GM18907 (cell line): ENCODE data around the gene KIR2DL1.
"Not testable (repeated sequence)": the region's sequence is repeated elsewhere in the genome, so short reads cannot be mapped to it uniquely, and the experiment has no call there.

Source experiments
- ATAC-seq: cut with Tn5 transposase; IDR thresholded peaks from one replicate; pipeline ENCODE4 v1.9.1; 2021; ENCODE audit warnings: mild to moderate bottlenecking, moderate library complexity; ENCODE audit not compliant: unreplicated experiment

KIR2DL1 gene

DNA sequence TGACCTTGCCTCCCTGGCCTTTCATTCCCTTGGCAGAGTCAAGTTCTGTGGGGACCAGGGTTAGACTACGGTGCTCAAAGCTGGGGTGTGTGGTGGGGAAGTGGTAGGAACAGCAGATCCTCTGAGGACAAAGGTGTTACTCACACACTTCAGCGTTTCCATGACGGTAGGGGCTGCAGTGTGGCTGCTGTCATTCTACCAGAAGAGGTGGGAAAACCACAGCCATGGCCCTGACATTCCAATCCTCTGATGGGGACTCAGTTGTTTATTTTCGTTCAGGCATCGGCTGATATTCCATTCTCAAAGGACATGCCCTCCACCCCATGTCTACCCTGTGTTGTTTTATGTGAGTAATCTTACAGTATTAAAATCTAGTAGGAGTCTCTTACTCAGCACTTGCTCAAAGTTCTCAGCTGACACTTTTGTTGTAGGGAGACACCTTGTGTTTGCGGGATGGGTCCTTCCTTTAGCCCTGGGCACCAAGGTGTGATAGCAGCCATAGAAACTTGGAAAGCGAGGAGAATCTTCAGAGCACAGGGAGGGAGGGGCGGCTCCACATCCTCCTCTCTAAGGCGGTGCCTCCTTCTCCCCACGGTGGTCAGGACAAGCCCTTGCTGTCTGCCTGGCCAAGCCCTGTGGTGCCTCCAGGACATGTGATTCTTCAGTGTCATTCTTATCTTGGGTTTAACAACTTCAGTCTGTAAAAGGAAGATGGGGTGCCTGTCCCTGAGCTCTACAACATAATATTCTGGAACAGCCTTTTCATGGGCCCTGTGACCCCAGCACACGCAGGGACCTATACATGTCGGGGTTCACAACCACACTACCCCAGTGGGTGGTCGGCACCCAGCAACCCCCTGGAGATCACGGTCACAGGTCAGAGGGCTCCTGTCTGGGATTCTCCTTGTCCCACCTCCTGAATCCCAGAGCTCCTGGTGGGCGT is 1.7 kb downstream of the KIR2DL1 start:
- ATAC-seq = not testable (repeated sequence)

DNA sequence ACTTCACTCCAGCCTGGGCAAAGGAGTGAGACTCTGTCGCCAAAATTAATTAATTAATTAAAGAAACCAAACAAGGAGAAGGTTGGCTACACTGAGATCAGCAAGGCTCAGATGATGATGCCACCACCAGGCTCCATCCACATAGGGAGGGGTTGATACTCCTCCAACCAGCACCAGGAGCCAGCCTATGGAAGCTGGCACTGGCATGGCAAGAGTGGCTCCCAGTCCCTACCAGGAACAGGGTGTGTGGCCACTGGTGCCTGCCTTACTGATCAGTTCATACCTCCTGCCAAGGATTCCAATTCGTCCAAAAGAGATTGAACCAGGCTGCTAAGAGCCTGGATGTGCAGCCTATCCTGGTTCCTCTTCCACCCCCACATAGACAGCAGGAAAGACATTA is 3.1 kb downstream of the KIR2DL1 start:
- not testable (repeated sequence) for ATAC-seq

DNA sequence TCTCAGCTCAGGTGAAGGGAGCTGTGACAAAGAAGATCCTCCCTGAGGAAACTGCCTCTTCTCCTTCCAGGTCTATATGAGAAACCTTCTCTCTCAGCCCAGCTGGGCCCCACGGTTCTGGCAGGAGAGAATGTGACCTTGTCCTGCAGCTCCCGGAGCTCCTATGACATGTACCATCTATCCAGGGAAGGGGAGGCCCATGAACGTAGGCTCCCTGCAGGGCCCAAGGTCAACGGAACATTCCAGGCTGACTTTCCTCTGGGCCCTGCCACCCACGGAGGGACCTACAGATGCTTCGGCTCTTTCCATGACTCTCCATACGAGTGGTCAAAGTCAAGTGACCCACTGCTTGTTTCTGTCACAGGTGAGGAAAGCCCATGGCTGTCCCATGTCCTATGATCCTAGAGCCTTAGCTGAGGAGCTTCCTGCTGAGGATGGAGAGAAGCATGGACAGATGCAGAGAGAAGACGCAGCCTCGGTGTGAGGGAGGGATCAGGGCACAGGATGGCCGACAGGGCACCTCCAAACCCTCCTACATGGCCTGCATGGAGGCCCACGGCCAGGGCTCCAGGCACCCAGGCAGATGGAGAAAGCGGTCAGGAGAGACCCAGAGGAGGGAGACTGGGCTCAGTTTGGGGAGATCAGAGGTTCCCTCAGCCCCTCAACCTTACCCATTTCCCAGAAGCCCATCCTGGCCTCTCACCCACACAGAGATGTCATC is 5.7 kb downstream of the KIR2DL1 start:
- ATAC-seq = not testable (repeated sequence)

DNA sequence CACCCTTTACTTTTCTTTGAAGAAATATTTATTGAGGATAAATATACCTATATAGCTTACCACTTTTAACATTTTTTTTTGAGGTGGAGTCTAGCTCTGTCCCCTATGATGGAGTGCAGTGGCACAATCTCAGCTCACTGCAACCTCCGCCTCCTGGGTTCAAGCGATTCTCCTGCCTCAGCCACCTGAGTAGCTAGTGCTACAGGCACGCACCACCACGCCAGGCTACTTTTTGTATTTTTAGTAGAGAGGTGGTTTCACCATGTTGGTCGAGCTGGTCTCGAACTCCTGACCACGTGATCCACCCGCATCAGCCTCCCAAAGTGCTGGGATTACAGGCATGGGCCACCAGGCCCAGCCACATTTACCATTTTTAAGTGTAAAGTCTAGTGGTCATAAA is 6.2 kb downstream of the KIR2DL1 start:
- not testable (repeated sequence) for ATAC-seq

DNA sequence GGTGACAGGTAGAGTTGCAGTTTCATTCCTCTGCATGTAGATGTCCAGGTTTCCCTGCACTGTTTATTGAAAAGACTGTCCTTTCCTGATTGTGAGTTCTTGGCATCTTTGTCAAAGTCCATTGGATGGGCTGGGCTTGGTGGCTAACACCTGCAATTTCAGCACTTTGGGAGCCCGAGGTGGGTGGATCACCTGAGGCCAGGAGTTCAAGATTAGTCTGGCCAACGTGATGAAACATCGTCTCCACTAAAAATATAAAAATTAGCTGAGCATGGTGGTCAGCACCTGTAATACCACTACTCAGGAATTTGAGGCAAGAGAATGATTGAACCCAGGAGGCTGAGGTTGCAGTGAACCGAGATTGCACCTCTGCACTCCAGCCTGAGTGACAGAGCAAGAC is 8.3 kb downstream of the KIR2DL1 start:
- not testable (repeated sequence) for ATAC-seq

DNA sequence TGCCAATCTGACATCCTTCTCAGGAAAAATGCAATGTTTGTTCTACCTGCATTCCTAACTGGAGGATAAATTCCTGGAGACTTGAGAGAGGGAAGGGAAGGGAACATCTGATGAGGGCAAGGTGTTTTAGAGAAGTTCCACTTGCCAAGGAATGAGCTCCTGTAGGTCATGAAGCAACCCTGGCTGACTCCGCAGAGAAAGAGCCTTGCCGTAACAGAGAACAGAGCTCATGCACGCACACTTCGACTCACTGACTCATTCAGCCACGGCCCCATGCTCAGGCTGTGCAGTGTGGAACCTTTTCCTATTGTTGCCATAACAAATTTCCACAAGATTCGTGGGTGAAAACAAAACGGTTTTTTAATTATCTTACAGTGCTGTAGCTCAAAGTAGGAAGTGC is 9.3 kb downstream of the KIR2DL1 start:
- not testable (repeated sequence) for ATAC-seq

DNA sequence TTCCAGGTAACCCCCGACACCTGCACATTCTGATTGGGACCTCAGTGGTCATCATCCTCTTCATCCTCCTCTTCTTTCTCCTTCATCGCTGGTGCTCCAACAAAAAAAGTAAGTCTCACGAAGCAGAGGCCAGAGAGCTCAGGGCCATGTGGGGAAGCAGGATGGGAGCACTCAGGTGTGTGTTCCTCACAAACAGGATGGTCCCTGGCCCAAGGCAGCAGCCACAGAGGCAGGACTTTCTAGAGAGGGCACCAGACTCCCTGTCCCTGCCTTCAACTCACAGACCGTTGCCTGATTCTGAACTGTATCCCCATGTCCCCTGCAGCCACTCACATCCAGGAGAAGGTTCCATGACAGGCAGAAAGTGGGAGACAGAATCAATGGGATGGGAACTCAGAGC is 13.3 kb downstream of the KIR2DL1 start:
- not testable (repeated sequence) for ATAC-seq

DNA sequence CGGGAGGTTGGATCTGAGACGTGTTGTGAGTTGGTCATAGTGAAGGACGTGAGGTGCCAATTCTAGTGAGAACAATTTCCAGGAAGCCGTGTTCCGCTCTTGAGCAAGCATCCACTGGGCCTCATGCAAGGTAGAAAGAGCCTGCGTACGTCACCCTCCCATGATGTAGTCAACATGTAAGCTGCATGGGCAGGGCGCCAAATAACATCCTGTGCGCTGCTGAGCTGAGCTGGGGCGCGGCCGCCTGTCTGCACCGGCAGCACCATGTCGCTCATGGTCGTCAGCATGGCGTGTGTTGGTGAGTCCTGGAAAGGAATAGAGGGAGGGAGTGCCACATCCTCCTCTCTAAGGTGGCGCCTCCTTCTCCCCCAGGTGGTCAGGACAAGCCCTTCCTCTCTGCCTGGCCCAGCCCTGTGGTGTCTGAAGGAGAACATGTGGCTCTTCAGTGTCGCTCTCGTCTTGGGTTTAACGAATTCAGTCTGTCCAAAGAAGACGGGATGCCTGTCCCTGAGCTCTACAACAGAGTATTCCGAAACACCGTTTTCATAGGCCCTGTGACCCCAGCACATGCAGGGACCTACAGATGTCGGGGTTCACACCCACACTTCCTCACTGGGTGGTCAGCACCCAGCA is 16.6 kb downstream of the KIR2DL1 start:
- ATAC-seq = not testable (repeated sequence)

DNA sequence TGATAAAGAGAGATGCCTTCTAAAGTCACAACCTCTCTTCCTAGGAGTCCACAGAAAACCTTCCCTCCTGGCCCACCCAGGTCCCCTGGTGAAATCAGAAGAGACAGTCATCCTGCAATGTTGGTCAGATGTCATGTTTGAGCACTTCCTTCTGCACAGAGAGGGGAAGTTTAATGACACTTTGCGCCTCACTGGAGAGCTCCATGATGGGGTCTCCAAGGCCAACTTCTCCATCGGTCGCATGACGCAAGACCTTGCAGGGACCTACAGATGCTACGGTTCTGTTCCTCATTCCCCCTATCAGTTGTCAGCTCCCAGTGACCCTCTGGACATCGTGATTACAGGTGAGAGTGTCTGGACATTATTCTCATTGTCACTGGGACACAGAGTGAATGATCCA is 18.6 kb downstream of the KIR2DL1 start:
- ATAC-seq = not testable (repeated sequence)

DNA sequence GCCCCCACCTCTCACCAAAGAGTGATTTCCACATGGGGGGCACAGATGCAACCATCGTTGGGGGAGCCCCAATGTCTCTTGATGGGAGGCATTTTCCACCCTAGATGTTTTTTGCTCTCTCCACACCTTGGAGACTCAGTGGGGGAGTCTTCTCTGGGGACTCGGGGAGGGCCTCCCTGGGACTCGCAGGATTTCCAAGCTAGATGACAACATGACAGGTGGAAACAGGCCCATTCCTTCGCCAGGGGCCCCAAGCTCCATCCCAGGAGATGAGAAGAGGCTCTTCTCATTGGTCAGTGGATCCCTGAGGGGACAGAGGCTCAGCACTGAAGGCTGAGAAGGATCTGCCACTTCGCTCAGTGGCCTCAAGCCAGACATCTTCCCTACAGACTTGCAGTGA is 21.1 kb downstream of the KIR2DL1 start:
- ATAC-seq = no peak

DNA sequence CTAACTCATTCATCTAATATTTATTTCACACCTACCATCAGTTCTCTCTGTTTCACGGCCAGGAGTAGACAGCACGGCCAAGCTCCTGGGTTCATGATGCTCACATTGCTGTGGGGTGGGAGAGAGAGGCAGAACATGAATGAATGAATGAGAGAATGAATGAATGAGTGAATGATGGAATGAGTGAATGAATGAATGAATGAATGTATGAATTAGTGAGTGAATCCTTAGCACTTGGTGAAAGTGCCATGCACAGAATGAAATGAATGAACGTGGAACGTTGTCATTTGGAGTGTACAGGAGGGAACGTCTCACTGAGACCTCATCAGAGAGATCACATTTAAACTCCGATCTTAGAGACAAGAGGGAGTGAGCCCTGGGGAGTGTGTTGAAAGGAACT is 21.9 kb downstream of the KIR2DL1 start:
- ATAC-seq = no peak

DNA sequence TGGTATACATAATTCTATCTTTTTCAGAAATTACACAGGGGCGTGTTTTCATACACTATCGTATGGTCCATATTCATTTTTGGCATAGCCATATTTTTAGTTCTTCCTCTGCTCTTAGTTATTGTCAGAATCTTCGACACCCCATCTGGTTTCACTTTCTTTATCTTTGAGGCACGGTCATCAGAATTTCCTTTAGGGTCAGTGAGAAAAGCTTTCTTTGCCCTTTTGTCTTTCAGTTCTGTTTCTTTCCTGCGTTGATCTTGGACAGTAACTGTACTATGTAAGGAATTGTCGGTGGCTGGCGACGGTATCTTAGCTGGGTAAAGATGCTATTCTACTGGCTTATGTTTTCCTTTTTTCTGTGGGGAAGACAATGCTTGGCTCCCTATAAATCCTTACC is 23.2 kb downstream of the KIR2DL1 start:
- ATAC-seq = no peak

DNA sequence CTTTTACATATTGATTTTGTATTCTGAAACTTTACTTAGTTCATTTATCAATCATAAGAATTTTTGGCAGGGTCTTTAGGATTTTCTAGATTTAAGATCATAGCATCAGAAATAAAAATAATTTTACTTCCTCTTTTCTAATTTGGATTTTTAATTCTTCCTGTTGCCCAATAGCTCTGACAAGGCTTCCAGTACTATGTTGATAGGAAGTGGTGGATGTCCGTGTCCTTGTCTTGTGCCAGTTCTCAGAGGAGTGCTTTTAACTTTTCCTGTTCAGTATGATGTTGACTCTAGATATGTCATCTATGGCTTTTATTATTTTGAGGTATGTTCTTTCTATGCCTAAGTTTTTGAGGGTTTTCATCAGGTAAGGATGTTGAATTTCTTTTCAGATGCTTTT is 26.2 kb downstream of the KIR2DL1 start:
- no peak for ATAC-seq

DNA sequence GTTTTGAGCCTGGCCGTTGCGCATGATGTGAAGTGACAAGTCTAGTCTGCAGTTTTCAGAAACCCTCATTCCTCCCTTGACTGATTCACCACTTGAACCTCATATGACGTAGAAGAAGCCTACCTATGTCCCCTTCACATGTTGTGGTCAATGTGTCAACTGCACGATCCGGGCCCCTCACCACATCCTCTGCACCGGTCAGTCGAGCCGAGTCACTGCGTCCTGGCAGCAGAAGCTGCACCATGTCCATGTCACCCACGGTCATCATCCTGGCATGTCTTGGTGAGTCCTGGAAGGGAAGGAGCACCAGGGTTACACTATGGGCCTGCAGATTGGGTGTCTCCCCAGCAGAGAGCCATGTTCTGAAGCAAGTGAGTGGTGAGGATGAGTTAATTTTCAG is 33.8 kb downstream of the KIR2DL1 start, which contains the start of gene KIR2DL4:
Gene KIR2DL4 (plus strand): TSS at position 201 of the 400 bp plus-strand sequence. CDS start 42 bp downstream, at position 243.
- ATAC-seq = no peak

DNA sequence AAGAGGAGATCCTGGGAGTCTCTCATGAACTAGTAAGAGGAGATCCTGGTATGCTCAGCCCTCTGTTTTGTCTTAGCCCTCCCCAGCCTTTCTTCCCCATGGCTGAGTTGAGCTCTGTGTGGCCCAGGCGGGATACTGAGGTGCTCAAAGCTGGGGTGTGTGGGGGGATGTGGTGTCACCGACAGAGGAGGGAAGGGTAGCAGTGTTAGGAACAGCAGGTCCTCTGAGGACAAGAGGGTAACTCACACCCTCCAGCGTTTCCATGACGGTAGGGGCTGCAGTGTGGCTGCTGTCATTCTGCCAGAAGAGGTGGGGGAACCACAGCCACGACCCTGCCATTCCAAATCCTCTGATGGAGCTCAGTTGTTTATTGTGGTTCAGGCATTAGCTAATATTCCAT is 34.5 kb downstream of the KIR2DL1 start:
- ATAC-seq = no peak

DNA sequence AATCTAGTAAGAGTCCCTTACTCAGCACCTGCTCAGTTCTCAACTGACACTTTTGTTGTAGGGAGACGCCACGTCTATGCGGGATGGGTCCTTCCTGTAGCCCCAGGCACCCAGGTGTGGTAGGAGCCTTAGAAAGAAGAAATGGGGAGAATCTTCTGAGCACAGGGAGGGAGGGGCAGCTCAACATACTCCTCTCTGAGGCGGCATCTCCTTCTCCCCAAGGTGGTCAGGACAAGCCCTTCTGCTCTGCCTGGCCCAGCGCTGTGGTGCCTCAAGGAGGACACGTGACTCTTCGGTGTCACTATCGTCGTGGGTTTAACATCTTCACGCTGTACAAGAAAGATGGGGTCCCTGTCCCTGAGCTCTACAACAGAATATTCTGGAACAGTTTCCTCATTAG is 35.0 kb downstream of the KIR2DL1 start:
- no peak for ATAC-seq

DNA sequence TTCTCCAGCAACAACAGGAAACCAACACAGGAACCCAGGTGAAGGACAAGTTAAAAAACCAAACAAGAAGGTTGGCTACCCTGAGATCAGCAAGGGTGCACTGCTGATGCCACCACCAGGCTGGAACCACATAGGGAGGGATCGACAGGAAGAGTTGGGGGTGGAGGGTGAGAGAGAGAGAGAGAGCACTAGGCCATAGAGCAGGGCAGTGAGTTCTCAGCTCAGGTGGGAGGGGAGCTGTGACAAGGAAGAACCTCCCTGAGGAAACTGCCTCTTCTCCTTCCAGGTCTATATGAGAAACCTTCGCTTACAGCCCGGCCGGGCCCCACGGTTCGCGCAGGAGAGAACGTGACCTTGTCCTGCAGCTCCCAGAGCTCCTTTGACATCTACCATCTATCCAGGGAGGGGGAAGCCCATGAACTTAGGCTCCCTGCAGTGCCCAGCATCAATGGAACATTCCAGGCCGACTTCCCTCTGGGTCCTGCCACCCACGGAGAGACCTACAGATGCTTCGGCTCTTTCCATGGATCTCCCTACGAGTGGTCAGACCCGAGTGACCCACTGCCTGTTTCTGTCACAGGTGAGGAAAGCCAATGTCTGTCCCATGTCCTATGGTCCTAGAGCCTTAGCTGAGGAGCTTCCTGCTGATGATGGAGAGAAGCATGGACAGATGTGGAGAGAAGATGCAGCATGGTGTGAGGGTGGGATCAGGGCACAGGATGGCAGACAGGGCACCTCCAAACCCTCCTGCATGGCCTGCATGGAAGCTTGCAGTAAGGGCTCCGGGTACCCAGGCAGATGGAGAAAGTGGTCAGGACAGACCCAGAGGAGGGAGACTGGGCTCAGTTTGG is 36.3 kb downstream of the KIR2DL1 start:
- ATAC-seq = no peak

DNA sequence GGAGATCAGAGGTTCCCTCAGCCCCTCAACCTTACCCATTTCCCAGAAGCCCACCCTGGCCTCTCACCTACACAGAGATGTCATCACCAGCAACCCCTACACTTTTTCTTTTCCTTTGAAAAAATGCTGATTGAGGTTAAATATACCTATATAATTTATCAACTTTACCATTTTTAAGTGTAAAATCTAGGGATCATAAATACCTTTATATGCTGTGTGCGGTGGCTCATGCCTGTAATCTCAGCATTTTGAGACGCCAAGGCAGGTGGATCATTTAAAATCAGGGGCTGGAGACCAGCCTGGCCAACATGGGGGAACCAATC is 36.9 kb downstream of the KIR2DL1 start:
- ATAC-seq = no peak

DNA sequence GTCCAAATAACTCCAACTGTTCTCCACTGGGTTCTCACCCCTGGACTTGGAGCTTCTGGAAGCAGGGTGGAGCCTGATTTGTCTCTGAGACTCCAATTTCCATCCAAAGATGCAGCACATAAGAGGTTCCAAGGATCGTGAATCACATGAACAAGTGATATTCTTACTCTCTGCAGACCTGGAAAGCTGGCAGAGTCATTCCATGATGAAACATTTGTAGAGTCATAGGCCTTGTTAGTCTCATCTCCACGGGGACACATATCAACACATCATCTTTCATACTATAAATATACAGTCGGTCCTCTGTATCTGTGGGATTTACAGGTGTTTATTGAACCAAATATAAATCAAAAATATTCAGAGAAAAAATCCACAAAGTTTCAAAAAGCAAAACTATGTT is 45.0 kb downstream of the KIR2DL1 start:
- not testable (repeated sequence) for ATAC-seq

DNA sequence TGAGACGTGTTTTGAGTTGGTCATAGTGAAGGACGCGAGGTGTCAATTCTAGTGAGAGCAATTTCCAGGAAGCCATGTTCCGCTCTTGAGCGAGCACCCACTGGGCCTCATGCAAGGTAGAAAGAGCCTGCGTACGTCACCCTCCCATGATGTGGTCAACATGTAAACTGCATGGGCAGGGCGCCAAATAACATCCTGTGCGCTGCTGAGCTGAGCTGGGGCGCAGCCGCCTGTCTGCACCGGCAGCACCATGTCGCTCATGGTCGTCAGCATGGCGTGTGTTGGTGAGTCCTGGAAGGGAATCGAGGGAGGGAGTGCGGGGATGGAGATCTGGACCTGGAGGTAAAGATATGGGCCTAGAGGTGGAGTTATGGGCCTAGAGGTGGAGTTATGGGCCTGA is 46.7 kb downstream of the KIR2DL1 start, which contains the start of gene KIR3DL1:
Gene KIR3DL1 (plus strand): TSS at position 218 of the 400 bp plus-strand sequence.
- ATAC-seq = not testable (repeated sequence)
